HG02759 (cell line): ENCODE results near the gene TIMP3.

Experiments used
- ATAC-seq: cut with Tn5 transposase; IDR thresholded peaks from one replicate; pipeline ENCODE4 v1.9.1; 2021; ENCODE audit warnings: mild to moderate bottlenecking, moderate library complexity; ENCODE audit not compliant: unreplicated experiment

TIMP3 gene

GRCh38 chr22:32877196-32877595, 75.7 kb downstream of the TIMP3 start:
- no peak for ATAC-seq

- no peak for ATAC-seq
Observed at GRCh38 chr22:32879550-32879949, 78.0 kb downstream of the TIMP3 start.

GRCh38 chr22:32880061-32880460, 78.6 kb downstream of the TIMP3 start:
- ATAC-seq, result no peak

- ATAC-seq, result no peak
Observed at GRCh38 chr22:32880505-32880892, 79.0 kb downstream of the TIMP3 start.

- ATAC-seq, result no peak
Observed at GRCh38 chr22:32880893-32881596, 79.5 kb downstream of the TIMP3 start.

- ATAC-seq, result no peak
Observed at GRCh38 chr22:32882360-32882755, 80.9 kb downstream of the TIMP3 start.

- no peak for ATAC-seq
Observed at GRCh38 chr22:32882774-32883530, 81.4 kb downstream of the TIMP3 start.

- ATAC-seq, result no peak
Observed at GRCh38 chr22:32887324-32887980, 85.9 kb downstream of the TIMP3 start.

- ATAC-seq, result no peak
Observed at GRCh38 chr22:32888976-32889375, 87.5 kb downstream of the TIMP3 start.

GRCh38 chr22:32896891-32897290, 95.4 kb downstream of the TIMP3 start:
- ATAC-seq, result no peak

GRCh38 chr22:32897400-32897799, 95.9 kb downstream of the TIMP3 start:
- no peak for ATAC-seq

GRCh38 chr22:32900886-32901635, 99.6 kb downstream of the TIMP3 start:
- ATAC-seq, result no peak

GRCh38 chr22:32901925-32902324, 100.4 kb downstream of the TIMP3 start:
- ATAC-seq, result no peak

- ATAC-seq, result no peak
Observed at GRCh38 chr22:32903507-32903906, 102.0 kb downstream of the TIMP3 start.

GRCh38 chr22:32904044-32904443, 102.5 kb downstream of the TIMP3 start:
- no peak for ATAC-seq

- no peak for ATAC-seq
Observed at GRCh38 chr22:32905400-32905799, 103.9 kb downstream of the TIMP3 start.

- ATAC-seq, result no peak
Observed at GRCh38 chr22:32909581-32910428, 108.3 kb downstream of the TIMP3 start.

GRCh38 chr22:32910429-32910772, 108.9 kb downstream of the TIMP3 start:
- no peak for ATAC-seq

GRCh38 chr22:32911503-32911902, 110.0 kb downstream of the TIMP3 start:
- no peak for ATAC-seq
